Stimulated activated CD8-positive, alpha-beta memory T cell treated with anti-CD3 and anti-CD28 coated beads, Interleukin-15, amount 100 ng/mL, for 1 hour (primary cell): Measurements from ENCODE around the gene SSMEM1.
"Not testable (repeated sequence)": the region's sequence is repeated elsewhere in the genome, so short reads cannot be mapped to it uniquely, and the experiment has no call there.

Experiments used
- DNase-seq: peaks from one replicate; pipeline ENCODE4 v3.0.0-alpha.2; 2020; ENCODE audit warnings: low read depth

The SSMEM1 gene

DNA sequence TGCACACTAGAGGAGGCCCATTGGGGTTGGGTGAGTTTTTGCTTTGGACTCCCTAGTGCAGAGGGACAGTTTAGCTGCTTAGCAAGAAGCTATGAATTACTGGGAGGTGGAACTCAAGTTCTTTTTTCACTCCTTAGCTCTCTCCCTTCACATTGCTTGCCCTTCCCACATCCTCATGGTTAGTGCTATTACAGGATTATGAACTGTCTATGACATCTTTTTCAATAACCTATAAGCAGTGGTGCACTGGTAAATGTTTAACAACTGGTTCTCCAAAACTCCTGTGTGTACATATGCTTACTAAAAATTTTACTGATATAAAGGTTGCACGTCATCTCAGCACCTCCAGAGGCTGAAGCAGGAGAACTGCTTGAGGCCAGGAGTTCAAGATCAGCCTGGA lies 6.2 kb downstream of the SSMEM1 start:
- no peak for DNase-seq

DNA sequence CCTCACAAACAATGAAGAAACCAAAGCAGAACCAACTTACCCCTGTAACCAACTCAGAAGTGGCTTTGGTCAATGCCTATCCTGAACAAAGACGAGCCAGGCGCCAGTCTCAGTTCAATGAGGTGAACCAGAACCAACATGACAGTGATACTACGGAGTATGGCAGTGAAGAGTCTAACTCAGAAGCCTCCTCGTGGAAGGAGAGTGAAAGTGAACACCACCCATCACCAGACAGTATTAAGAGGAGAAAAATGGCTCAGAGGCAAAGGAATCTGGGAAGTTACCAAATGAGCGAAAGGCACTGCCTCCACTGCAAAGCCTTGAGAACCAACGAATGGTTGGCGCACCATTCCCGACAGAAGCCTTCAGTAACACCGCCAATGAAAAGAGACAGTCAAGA lies 8.4 kb downstream of the SSMEM1 start:
- DNase-seq, result no peak

- DNase-seq, result no peak
Measured at GRCh38 chr7:130216750-130217149, 9.1 kb downstream of the SSMEM1 start.

- DNase-seq, result no peak
Measured at GRCh38 chr7:130218806-130219620, 11.4 kb downstream of the SSMEM1 start.

GRCh38 chr7:130219871-130220270 lies 12.2 kb downstream of the SSMEM1 start:
- no peak for DNase-seq

DNA sequence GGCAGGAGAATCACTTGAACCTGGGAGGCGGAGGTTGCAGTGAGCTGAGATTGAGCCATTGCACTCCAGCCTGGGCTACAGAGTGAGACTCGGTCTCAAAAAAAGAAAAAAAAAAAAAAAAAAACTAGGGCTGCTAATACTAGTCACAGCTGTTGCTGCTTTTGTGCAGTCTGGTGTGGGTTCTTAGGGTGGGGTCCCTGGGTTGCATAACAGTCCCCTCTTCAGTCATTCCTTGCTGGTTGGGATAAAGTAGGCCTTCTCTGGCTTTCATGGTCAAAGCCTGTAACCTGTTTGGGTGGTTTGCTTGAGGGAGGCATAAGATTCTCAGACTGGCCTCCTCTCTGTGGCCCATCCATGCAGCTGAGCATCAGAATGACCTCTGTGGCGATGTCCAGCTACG lies 14.1 kb downstream of the SSMEM1 start:
- DNase-seq, result no peak

- DNase-seq, result no peak
Measured at GRCh38 chr7:130223646-130224045, 16.0 kb downstream of the SSMEM1 start.

DNA sequence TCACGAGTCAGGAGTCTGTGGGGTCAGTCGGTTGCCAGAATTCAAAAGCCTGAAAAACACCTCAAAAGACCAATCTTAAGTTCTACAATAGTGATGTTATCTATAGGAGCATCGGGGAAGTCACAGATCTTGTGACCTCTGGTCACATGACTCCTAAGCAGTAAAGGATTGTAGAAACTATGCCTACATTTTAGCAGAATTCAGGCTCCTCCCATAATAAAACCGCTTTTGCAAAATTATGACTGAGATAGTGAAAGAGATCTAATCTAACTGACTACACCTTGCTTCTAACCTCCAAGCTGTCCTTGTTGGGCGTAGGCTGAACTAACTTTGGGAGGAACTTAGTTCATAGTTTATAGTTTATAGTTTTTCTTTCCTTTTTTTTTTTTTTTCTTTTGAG lies 16.6 kb downstream of the SSMEM1 start:
- DNase-seq, result no peak

DNA sequence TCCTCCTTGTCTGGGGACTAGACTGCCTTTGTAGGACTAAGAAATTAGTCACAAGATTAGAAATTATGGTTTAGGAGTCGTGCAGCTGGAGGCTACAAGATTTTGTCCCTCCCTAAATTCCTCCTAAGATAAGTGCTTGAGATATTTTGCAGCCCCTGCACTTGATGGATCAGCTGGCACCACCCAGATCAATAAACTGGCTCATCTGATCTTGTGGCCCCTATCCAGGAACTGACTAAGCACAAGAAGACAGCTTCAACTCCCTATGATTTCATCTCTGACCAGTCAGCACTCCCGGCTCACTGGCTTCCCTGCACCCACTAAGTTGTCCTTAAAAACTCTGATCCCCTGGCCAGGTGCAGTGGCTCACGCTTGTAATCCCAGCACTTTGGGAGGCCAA lies 17.3 kb downstream of the SSMEM1 start:
- not testable (repeated sequence) for DNase-seq

GRCh38 chr7:130226333-130226732 lies 18.7 kb downstream of the SSMEM1 start:
- DNase-seq, result no peak

DNA sequence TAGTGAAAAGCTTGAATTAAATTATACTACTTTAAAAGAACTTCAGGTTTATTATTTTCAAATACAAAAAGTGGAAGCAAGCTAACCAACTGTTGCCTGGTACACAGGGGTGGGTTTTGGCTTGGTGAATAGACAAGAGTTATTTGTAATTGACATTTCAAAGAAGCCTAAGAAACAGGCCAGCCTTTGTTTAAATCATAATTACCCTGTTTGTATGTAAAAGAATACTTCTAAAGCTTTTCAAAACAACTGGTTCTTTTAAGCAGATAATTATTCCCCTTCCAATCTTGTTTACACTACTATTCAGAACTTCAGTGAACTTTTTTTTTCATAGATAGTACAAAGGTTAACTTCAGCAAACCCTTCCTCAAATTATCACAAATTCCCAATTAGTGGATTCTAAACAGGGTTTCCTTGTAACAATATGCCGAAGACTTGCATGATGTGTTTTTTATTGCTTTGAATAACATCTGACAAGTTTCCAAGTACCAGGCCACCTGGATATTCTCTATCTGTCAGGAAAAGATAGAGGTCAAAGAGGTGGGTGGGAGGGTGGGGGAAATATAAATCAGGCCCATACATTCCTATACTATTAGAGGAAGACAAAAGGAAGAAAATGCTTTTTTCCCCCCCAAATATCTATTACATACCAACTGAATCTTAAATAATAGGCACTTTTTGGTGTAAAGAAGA lies 20.4 kb downstream of the SSMEM1 start:
- DNase-seq, result no peak

GRCh38 chr7:130228840-130229502 lies 21.3 kb downstream of the SSMEM1 start:
- no peak for DNase-seq

DNA sequence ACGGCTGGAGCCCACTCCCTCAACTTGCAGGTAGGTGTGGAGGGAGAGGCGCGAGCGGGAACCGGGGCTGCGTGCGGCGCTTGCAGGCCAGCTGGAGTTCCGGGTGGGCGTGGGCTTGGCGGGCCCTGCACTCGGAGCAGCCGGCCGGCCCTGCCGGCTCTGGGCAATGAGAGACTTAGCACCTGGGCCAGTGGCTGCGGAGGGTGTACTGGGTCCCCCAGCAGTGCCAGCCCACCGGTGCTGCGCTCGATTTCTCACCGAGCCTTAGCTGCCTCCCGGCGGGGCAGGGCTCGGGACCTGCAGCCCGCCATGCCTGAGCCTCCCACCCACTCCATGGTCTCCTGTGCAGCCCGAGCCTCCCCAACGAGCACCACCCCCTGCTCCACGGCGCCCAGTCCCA lies 22.3 kb downstream of the SSMEM1 start:
- not testable (repeated sequence) for DNase-seq

GRCh38 chr7:130231792-130232191 lies 24.1 kb downstream of the SSMEM1 start:
- no peak for DNase-seq

DNA sequence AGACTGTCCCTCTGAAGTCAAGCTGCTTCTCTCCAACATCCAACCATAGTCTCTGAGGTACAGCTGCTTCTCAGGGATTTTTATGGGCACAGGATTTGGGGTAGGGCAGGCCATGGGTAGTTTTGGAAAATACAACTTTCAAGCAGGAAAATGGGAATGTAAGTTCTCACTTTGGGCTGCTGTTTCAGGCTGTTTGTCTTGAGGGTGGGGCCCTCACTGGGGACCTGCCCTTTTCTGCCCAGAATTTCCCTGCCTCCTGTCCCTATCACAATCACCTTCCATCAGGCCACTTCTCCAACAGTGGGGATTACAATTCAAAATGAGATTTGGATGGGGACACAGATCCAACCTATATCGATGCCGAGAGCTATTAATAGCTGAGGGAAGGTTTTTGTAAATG lies 24.5 kb downstream of the SSMEM1 start:
- DNase-seq, result no peak

DNA sequence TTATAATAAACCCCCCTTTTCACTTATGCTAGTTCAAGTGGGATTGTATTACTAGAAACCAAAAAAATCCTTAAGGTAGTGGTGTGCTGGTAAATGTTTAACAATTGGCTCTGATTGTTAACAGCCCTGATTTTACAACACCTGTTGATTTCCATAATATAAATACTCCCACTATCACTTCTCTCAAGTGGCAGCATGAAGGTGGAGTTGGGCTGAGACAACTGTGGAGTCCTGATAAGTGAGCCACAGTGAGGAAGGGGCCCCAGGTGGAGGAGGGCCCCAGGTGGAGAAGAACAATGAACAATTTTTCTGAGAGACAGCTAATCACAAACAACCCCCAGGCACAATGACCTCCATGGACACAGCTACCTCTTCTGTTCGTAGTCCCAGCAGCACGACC lies 26.4 kb downstream of the SSMEM1 start:
- DNase-seq, result no peak

DNA sequence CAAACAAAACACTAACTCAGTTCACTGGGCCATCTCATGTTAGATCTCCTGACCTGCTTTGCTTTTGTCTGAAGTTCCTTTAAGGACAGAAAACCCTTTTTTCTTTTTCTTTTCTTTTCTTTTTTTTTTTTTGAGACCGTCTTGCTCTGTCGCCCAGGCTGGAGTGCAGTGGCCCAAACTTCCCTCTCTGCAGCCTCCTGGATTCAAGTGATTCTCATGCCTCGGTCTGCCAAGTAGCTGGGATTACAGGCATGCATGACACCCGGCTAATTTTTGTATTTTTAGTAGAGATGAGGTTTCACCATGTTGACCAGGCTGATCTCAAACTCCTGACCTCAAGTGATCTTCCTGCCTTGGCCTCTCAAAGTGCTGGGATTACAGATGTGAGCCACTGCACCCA lies 28.7 kb downstream of the SSMEM1 start:
- not testable (repeated sequence) for DNase-seq

DNA sequence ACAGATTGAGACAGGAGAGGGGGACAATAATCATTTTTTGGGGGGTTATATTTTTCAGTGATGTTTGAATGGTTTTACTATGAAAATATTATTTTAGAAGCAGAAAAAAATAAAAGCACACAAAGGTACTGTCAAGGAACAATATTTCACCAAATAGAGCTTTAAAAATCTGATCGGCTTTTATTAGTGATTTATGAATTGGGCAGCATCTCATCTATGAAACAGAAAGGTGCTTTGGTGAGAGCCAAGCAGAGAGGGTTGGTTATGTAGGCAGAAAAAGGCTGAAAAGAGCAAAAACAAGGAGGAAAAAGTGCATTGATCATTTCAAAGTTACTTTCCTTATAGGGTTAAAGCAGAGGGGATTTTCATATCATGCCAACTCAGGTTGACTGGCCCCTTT lies 32.6 kb downstream of the SSMEM1 start:
- DNase-seq, result no peak

GRCh38 chr7:130242198-130243014 lies 34.7 kb downstream of the SSMEM1 start:
- peak; percentile 37 for DNase-seq

- not testable (repeated sequence) for DNase-seq
Measured at GRCh38 chr7:130243486-130243885, 35.8 kb downstream of the SSMEM1 start.

GRCh38 chr7:130246491-130246890 lies 38.8 kb downstream of the SSMEM1 start:
- DNase-seq, result not testable (repeated sequence)

DNA sequence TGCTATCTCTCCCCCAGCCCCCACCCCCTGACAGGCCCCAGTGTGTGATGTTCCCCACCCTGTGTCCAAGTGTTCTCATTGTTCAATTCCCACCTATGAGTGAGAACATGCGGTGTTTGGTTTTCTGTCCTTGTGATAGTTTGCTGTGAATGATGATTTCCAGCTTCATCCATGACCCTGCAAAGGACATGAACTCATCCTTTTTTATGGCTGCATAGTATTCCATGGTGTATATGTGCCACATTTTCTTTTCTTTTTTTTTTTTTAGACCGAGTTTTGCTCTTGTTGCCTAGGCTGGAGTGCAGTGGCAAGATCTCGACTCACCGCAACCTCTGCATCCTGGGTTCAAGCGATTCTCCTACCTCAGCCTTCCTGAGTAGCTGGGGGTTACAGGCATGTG lies 41.2 kb downstream of the SSMEM1 start:
- not testable (repeated sequence) for DNase-seq
